Keratinocyte (primary cell): ENCODE data around the gene CTDSPL. TPM values are rescaled to one million over a fixed set of nuclear protein-coding genes. Genes with fewer than 3 reads are reported as not detected.

Experiments
- DNase-seq: peaks from one replicate; pipeline ENCODE4 v3.0.0-alpha.2; 2011; ENCODE audit warnings: low read depth, missing footprints, low spot score
- FAIRE-seq: peaks from 2 replicates; lab custom pipeline; 2011; peaks lifted over from hg19 to GRCh38; lab: Jason Lieb, UNC
- H2AFZ ChIP-seq: 2 replicates; pipeline ENCODE4 v1.6.0; 2012; ENCODE audit warnings: low read length, control low read depth, inconsistent platforms; ENCODE audit not compliant: control insufficient read depth
- H3K27ac ChIP-seq: 2 replicates; pipeline ENCODE4 v1.5.1; 2011; ENCODE audit warnings: low read length; ENCODE audit not compliant: control insufficient read depth, insufficient read depth
- H3K27me3 ChIP-seq: 3 replicates; pipeline ENCODE4 v1.6.0; 2011; ENCODE audit warnings: low read length; ENCODE audit not compliant: control insufficient read depth, insufficient read depth; ENCODE audit errors: extremely low read depth
- H3K36me3 ChIP-seq, 2 experiments: 2 replicates in 1 of 2; 3 replicates in 1 of 2; pipeline ENCODE4 v1.5.1; 2011; ENCODE audit warnings: low read length in 2 of 2, mild to moderate bottlenecking in 1 of 2; ENCODE audit not compliant: control insufficient read depth in 2 of 2, insufficient read depth in 2 of 2; ENCODE audit errors: extremely low read depth in 1 of 2
- H3K4me1 ChIP-seq: 3 replicates; pipeline ENCODE4 v1.5.1; 2011; ENCODE audit warnings: low read length; ENCODE audit not compliant: control insufficient read depth, insufficient read depth; ENCODE audit errors: extremely low read depth
- H3K4me2 ChIP-seq: 3 replicates; pipeline ENCODE4 v1.6.0; 2011; ENCODE audit warnings: low read depth, low read length; ENCODE audit not compliant: control insufficient read depth, insufficient read depth; ENCODE audit errors: extremely low read depth
- H3K4me3 ChIP-seq, 3 experiments: fragments of 200-600 bp in 1 of 3; sonication (generic) in 1 of 3; 2 replicates in 2 of 3; 3 replicates in 1 of 3; pipeline ENCODE4 v1.5.1; 2011 to 2016; ENCODE audit warnings: low read length in 3 of 3, mild to moderate bottlenecking in 3 of 3, control low read depth in 2 of 3, inconsistent platforms in 1 of 3, low read depth in 1 of 3, mixed read lengths in 1 of 3, mixed run types in 1 of 3, moderate library complexity in 1 of 3; ENCODE audit not compliant: control insufficient read depth in 2 of 3, insufficient read depth in 2 of 3; ENCODE audit errors: extremely low read depth in 1 of 3
- H3K79me2 ChIP-seq: 2 replicates; pipeline ENCODE4 v1.6.0; 2012; ENCODE audit warnings: low read length; ENCODE audit not compliant: control insufficient read depth, insufficient read depth
- H3K9ac ChIP-seq: 3 replicates; pipeline ENCODE4 v1.6.0; 2011; ENCODE audit warnings: low read length; ENCODE audit not compliant: control insufficient read depth, insufficient read depth; ENCODE audit errors: extremely low read depth
- H3K9me1 ChIP-seq: 3 replicates; pipeline ENCODE4 v1.6.0; 2011; ENCODE audit warnings: low read length; ENCODE audit not compliant: control insufficient read depth, insufficient read depth; ENCODE audit errors: extremely low read depth
- H3K9me3 ChIP-seq: 2 replicates; pipeline ENCODE4 v1.5.1; 2012; ENCODE audit warnings: low read depth, low read length; ENCODE audit not compliant: control insufficient read depth
- H4K20me1 ChIP-seq: 3 replicates; pipeline ENCODE4 v1.6.0; 2011; ENCODE audit warnings: low read length; ENCODE audit not compliant: control insufficient read depth, insufficient read depth; ENCODE audit errors: extremely low read depth
- EZH2 ChIP-seq: IDR thresholded peaks from one replicate; pipeline ENCODE4 v1.6.1; 2012; ENCODE audit warnings: inconsistent platforms, mild to moderate bottlenecking, low read length, moderate library complexity
- dilution Hi-C: fragments of 300-500 bp; cut with MboI; formaldehyde crosslinking; loops from one replicate; pipeline ENCODE4 v1.7.0; 2020; ENCODE audit warnings: low sequenced_read_pairs; ENCODE audit not compliant: extremely low pct_ligation_motif_present
- polyA plus RNA-seq, 5 experiments: library from polyadenylated mRNA; depleted of rRNA in 3 of 5; stranded (reverse) in 3 of 5; stranded (forward) in 1 of 5; unstranded in 1 of 5; fragments of >200 nt; gene quantifications; 1 replicate in 1 of 5; 2 replicates in 3 of 5; 3 replicates in 1 of 5; pipeline versions ENCODE4 v1.2.1 to v1.2.3, GENCODE V29; 2011 to 2012; ENCODE audit warnings: missing spikeins in 2 of 5, low read depth in 1 of 5, low replicate concordance in 1 of 5
- TF ChIP-seq, protein P1 (sequence below), 3 experiments: IDR thresholded peaks in 1 of 3; conservative IDR thresholded peaks in 1 of 3; optimal IDR thresholded peaks in 1 of 3; 2 replicates in 2 of 3; 3 replicates in 1 of 3; pipeline versions ENCODE3 to v1.5.1; 2011; ENCODE audit warnings: low read length in 3 of 3, mild to moderate bottlenecking in 3 of 3, moderate library complexity in 2 of 3, control low read depth in 1 of 3, inconsistent platforms in 1 of 3; ENCODE audit not compliant: insufficient read depth in 2 of 3; ENCODE audit errors: extremely low read depth in 1 of 3

The CTDSPL gene
- polyA plus RNA-seq, 1 donor (not counting 4 experiments of a cell fraction or from before 2014, with no cell fraction given): 83.2 TPM

GRCh38 chr3:38027466-38028465, 166.1 kb downstream of the CTDSPL start:
- Histone ChIP-seq H3K4me3 (peak overlapping the region in 1 of 3 experiments; percentile 68), H3K9me3 (no peaks in the 10 kb centered on the region), H3K27me3 (no peaks in the 10 kb centered on the region), H3K9me1 (no peaks in the 10 kb centered on the region), H3K36me3 (no peaks in the 10 kb centered on the region), H3K4me2 (peak overlapping the region; percentile 70), H3K27ac (no peak overlapping the region), H3K79me2 (peaks cover 2% of the 10 kb centered on the region), H4K20me1 (peaks cover 3% of the 10 kb centered on the region), H3K9ac (no peak overlapping the region), H3K4me1 (peaks cover 50% of the 10 kb centered on the region), H2AFZ (no peak overlapping the region)
- dilution Hi-C loops: no loop called here
- FAIRE-seq (no peak), DNase-seq (no peak)
- TF ChIP-seq, protein P1, sequence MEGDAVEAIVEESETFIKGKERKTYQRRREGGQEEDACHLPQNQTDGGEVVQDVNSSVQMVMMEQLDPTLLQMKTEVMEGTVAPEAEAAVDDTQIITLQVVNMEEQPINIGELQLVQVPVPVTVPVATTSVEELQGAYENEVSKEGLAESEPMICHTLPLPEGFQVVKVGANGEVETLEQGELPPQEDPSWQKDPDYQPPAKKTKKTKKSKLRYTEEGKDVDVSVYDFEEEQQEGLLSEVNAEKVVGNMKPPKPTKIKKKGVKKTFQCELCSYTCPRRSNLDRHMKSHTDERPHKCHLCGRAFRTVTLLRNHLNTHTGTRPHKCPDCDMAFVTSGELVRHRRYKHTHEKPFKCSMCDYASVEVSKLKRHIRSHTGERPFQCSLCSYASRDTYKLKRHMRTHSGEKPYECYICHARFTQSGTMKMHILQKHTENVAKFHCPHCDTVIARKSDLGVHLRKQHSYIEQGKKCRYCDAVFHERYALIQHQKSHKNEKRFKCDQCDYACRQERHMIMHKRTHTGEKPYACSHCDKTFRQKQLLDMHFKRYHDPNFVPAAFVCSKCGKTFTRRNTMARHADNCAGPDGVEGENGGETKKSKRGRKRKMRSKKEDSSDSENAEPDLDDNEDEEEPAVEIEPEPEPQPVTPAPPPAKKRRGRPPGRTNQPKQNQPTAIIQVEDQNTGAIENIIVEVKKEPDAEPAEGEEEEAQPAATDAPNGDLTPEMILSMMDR (optimal IDR thresholded peaks at IDR 0.05 in 1 of 3, IDR thresholded peaks at IDR 0.05 in 1 of 3, conservative IDR thresholded peaks at IDR 0.05 in 1 of 3; ENCODE audit: extremely low read depth in 1 of 3, insufficient read depth in 2 of 3, low read length in 3 of 3): no peak
- no peak for TF ChIP-seq EZH2

DNA sequence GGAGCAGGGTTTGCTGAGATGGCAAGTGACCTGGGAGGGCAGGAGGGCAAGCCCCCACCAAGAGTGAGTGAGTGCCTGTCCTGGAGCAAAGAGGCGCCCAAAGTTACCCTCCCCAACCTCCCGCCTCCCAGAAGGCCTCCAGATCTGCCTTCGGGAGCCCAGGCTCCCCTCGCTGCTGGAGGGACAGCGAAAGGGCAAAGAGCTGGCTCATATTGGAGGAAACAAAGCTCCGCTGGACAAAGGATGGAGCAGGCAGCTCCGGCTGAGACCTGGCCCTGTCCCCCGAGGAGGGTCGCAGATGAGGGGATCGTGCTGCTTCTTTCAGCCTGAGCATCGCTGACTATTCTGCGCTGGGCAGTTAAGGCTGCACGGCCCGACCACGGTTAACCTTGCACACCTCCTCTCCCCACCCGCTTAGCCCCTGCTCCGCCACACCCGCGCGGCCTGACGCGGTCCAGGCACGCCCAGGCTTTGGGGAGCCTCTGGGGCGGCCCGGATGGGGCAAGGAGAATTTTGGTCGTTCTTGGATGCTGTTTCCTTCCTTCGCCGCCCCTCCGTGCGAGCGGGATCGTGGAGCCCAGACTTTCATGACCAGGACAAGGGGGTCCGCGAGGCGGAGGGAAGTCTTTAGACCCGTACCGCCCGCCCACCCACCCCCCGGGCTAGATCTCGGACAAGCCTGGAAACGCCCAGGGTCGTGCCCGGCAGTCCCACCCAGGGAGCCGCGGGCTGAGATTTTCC, 167.1 kb downstream of the CTDSPL start:
- TF ChIP-seq, protein P1 (optimal IDR thresholded peaks at IDR 0.05 in 1 of 3, IDR thresholded peaks at IDR 0.05 in 1 of 3, conservative IDR thresholded peaks at IDR 0.05 in 1 of 3; ENCODE audit: extremely low read depth in 1 of 3, insufficient read depth in 2 of 3, low read length in 3 of 3): no peak
- TF ChIP-seq EZH2: no peak
- peaks cover 50% of the 10 kb centered on the region for H3K4me1 ChIP-seq
- peak overlapping the region; percentile 64 to 68 (median 66) for H3K4me3 ChIP-seq
- H3K27me3 ChIP-seq: no peaks in the 10 kb centered on the region
- dilution Hi-C loops: no loop called here
- no peaks in the 10 kb centered on the region for H3K36me3 ChIP-seq
- H3K4me2 ChIP-seq: peak overlapping the region; percentile 70
- H3K27ac ChIP-seq: no peak overlapping the region
- peaks cover under 1% of the 10 kb centered on the region for H3K79me2 ChIP-seq
- no peaks in the 10 kb centered on the region for H3K9me3 ChIP-seq
- H2AFZ ChIP-seq: peak overlapping the region; percentile 51
- peaks cover 3% of the 10 kb centered on the region for H4K20me1 ChIP-seq
- DNase-seq (no peak), FAIRE-seq (no peak)
- H3K9ac ChIP-seq: peak overlapping the region; percentile 78
- H3K9me1 ChIP-seq: no peaks in the 10 kb centered on the region
